WTC11 (cell line): ENCODE results near the gene PHACTR2.

Experiments used
- ATF1 ChIP-seq: sonication (generic); formaldehyde crosslinking; IDR thresholded peaks from 2 replicates; pipeline ENCODE4 v1.8.1; 2023; ENCODE audit warnings: mild to moderate bottlenecking, moderate library complexity, missing genetic modification reagents
- CREB1 ChIP-seq: sonication (generic); formaldehyde crosslinking; IDR thresholded peaks from 2 replicates; pipeline ENCODE4 v1.8.0; 2023; ENCODE audit warnings: mild to moderate bottlenecking, missing genetic modification reagents
- JAZF1 ChIP-seq: fragments of 250-450 bp; sonication (Bioruptor Pico); IDR thresholded peaks from 2 replicates; pipeline ENCODE4 v1.9.0; 2021; ENCODE audit warnings: moderate library complexity, mild to moderate bottlenecking, inconsistent platforms
- NR3C1 ChIP-seq: sonication (generic); formaldehyde crosslinking; conservative IDR thresholded peaks from 2 replicates; pipeline ENCODE4 v1.8.1; 2023; ENCODE audit warnings: low read depth, mild to moderate bottlenecking, missing genetic modification reagents
- TP53 ChIP-seq: sonication (generic); formaldehyde crosslinking; IDR thresholded peaks from 2 replicates; pipeline ENCODE4 v1.8.1; 2023; ENCODE audit warnings: mild to moderate bottlenecking, missing genetic modification reagents
- ZNF138 ChIP-seq: sonication (generic); formaldehyde crosslinking; conservative IDR thresholded peaks from 2 replicates; pipeline ENCODE4 v1.8.1; 2022; ENCODE audit warnings: mild to moderate bottlenecking, moderate library complexity, missing genetic modification reagents
- TF ChIP-seq, protein P1 (sequence below): fragments of 200-600 bp; IDR thresholded peaks from 2 replicates; pipeline ENCODE4 v1.8.0; 2022; ENCODE audit warnings: antibody characterized with exemption
- TF ChIP-seq, protein P2 (sequence below): sonication (generic); formaldehyde crosslinking; IDR thresholded peaks from 2 replicates; pipeline ENCODE4 v1.8.1; 2023; ENCODE audit warnings: mild to moderate bottlenecking, missing genetic modification reagents, moderate library complexity
- TF ChIP-seq, protein P3 (sequence below): sonication (generic); formaldehyde crosslinking; IDR thresholded peaks from 2 replicates; pipeline ENCODE4 v1.8.1; 2022; ENCODE audit warnings: low read depth, missing genetic modification reagents, borderline replicate concordance
- TF ChIP-seq, protein P4 (sequence below): sonication (generic); formaldehyde crosslinking; IDR thresholded peaks from 2 replicates; pipeline ENCODE4 v1.8.1; 2022; ENCODE audit warnings: low read depth, mild to moderate bottlenecking, moderate library complexity, missing genetic modification reagents, borderline replicate concordance

DNA sequence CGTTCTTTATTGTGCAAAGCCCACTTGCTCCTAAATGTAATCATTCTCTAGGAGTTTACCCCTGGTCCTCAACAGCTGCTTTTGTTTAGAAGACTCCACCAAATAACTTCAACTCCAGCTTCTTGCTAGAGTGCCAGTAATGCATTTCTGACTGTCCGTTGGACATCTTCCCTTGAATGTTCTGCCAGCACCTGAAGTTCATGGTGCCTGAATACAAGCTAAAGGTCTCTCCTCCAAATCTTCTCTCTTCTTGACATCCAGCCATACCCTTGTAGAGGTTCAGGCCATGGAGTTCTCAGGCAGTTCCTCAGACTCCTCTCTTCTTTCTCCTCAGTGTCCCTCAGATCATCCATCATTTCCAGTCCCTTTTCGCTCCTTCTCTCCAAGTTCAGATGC, 21.7 kb downstream of the PHACTR2 start:
- TF ChIP-seq, protein P1, sequence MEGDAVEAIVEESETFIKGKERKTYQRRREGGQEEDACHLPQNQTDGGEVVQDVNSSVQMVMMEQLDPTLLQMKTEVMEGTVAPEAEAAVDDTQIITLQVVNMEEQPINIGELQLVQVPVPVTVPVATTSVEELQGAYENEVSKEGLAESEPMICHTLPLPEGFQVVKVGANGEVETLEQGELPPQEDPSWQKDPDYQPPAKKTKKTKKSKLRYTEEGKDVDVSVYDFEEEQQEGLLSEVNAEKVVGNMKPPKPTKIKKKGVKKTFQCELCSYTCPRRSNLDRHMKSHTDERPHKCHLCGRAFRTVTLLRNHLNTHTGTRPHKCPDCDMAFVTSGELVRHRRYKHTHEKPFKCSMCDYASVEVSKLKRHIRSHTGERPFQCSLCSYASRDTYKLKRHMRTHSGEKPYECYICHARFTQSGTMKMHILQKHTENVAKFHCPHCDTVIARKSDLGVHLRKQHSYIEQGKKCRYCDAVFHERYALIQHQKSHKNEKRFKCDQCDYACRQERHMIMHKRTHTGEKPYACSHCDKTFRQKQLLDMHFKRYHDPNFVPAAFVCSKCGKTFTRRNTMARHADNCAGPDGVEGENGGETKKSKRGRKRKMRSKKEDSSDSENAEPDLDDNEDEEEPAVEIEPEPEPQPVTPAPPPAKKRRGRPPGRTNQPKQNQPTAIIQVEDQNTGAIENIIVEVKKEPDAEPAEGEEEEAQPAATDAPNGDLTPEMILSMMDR, result no peak
- TF ChIP-seq JAZF1 (CRISPR knock-in tag) (no peak), NR3C1 (CRISPR knock-in tag) (no peak), ZNF138 (CRISPR knock-in tag) (no peak), ATF1 (CRISPR knock-in tag) (no peak), TP53 (CRISPR knock-in tag) (no peak), CREB1 (CRISPR knock-in tag) (no peak)
- TF ChIP-seq, protein P2, sequence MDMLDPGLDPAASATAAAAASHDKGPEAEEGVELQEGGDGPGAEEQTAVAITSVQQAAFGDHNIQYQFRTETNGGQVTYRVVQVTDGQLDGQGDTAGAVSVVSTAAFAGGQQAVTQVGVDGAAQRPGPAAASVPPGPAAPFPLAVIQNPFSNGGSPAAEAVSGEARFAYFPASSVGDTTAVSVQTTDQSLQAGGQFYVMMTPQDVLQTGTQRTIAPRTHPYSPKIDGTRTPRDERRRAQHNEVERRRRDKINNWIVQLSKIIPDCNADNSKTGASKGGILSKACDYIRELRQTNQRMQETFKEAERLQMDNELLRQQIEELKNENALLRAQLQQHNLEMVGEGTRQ (CRISPR knock-in tag), result no peak
- TF ChIP-seq, protein P3, sequence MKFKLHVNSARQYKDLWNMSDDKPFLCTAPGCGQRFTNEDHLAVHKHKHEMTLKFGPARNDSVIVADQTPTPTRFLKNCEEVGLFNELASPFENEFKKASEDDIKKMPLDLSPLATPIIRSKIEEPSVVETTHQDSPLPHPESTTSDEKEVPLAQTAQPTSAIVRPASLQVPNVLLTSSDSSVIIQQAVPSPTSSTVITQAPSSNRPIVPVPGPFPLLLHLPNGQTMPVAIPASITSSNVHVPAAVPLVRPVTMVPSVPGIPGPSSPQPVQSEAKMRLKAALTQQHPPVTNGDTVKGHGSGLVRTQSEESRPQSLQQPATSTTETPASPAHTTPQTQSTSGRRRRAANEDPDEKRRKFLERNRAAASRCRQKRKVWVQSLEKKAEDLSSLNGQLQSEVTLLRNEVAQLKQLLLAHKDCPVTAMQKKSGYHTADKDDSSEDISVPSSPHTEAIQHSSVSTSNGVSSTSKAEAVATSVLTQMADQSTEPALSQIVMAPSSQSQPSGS (CRISPR knock-in tag), result no peak
- TF ChIP-seq, protein P4, sequence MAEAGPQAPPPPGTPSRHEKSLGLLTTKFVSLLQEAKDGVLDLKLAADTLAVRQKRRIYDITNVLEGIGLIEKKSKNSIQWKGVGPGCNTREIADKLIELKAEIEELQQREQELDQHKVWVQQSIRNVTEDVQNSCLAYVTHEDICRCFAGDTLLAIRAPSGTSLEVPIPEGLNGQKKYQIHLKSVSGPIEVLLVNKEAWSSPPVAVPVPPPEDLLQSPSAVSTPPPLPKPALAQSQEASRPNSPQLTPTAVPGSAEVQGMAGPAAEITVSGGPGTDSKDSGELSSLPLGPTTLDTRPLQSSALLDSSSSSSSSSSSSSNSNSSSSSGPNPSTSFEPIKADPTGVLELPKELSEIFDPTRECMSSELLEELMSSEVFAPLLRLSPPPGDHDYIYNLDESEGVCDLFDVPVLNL (CRISPR knock-in tag), result no peak
